DOHH2 (cell line): Measurements from ENCODE around the gene WDR33.

Experiments
- H3F3A ChIP-seq: fragments of 200-600 bp; sonication (generic), shearing (Covaris generic); 2 replicates; pipeline ENCODE4 v1.6.0; 2016; ENCODE audit warnings: antibody characterized with exemption, mild to moderate bottlenecking; ENCODE audit not compliant: control insufficient read depth, insufficient read depth
- H3K27ac ChIP-seq: fragments of 200-600 bp; sonication (generic); 2 replicates; pipeline ENCODE4 v1.5.1; 2014; ENCODE audit warnings: low read depth, mild to moderate bottlenecking, low read length, moderate library complexity
- H3K27me3 ChIP-seq: fragments of 200-600 bp; sonication (generic); 2 replicates; pipeline ENCODE4 v1.6.1; 2014; ENCODE audit warnings: mild to moderate bottlenecking, low read length, mixed read lengths; ENCODE audit not compliant: control insufficient read depth
- H3K36me3 ChIP-seq: fragments of 200-600 bp; sonication (generic); 2 replicates; pipeline ENCODE4 v1.6.1; 2014; ENCODE audit warnings: mild to moderate bottlenecking, low read length, moderate library complexity, mixed read lengths; ENCODE audit not compliant: control insufficient read depth
- H3K4me1 ChIP-seq: fragments of 200-600 bp; sonication (generic); 2 replicates; pipeline ENCODE4 v1.6.1; 2014; ENCODE audit warnings: mild to moderate bottlenecking, low read length, mixed read lengths; ENCODE audit not compliant: control insufficient read depth
- H3K4me2 ChIP-seq: fragments of 200-600 bp; sonication (generic); 2 replicates; pipeline ENCODE4 v1.6.0; 2014; ENCODE audit warnings: mild to moderate bottlenecking, low read length, moderate library complexity
- H3K4me3 ChIP-seq: fragments of 200-600 bp; sonication (generic); 2 replicates; pipeline ENCODE4 v1.5.1; 2014; ENCODE audit warnings: mild to moderate bottlenecking, low read length, mixed read lengths
- H3K79me2 ChIP-seq: fragments of 200-600 bp; sonication (generic); 2 replicates; pipeline ENCODE4 v1.6.1; 2014; ENCODE audit warnings: mild to moderate bottlenecking, low read length, mixed read lengths; ENCODE audit not compliant: control insufficient read depth
- H3K9me2 ChIP-seq: fragments of 200-600 bp; sonication (generic); replicated peaks from 2 replicates; pipeline ENCODE4 v1.6.1; 2014; ENCODE audit warnings: mild to moderate bottlenecking, low read length, mixed read lengths; ENCODE audit not compliant: control insufficient read depth
- H3K9me3 ChIP-seq: fragments of 200-600 bp; sonication (generic); 2 replicates; pipeline ENCODE4 v1.6.1; 2014; ENCODE audit warnings: antibody characterized with exemption, low read length, mixed read lengths; ENCODE audit not compliant: control insufficient read depth, insufficient read depth
- H4K20me1 ChIP-seq: fragments of 200-600 bp; sonication (generic); 2 replicates; pipeline ENCODE4 v1.6.0; 2014; ENCODE audit warnings: low read depth, mild to moderate bottlenecking, antibody characterized with exemption, low read length, moderate library complexity; ENCODE audit not compliant: control insufficient read depth, insufficient read depth
- EZH2phosphoT487 ChIP-seq: fragments of 200-600 bp; sonication (generic); IDR thresholded peaks from 2 replicates; pipeline ENCODE4 v1.6.1; 2017; ENCODE audit warnings: borderline replicate concordance, mild to moderate bottlenecking, antibody characterized with exemption, low read length, moderate library complexity, mixed read lengths
- TF ChIP-seq, protein P1 (sequence below): fragments of 200-600 bp; sonication (generic); IDR thresholded peaks from one replicate; pipeline ENCODE4 v1.5.1; 2014; ENCODE audit warnings: antibody characterized with exemption, mild to moderate bottlenecking, low read depth, low read length; ENCODE audit not compliant: poor library complexity, severe bottlenecking

The WDR33 gene

DNA sequence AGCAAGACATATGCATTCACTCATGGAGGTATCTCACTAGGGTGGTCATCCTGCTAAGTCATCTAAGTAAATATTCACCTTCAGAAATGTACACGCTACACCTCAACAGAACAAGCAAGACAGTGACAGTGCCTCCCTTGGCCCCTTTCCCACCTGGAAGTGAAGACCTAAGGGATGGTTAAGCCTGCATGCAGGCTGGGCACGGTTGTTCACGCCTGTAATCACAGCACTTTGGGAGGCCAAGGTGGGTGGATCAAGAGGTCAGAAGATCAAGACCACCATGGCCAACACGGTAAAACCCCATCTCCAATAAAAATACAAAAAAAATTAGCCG is 140.0 kb downstream of the WDR33 start:
- no peaks in the 10 kb centered on the region for H3F3A ChIP-seq

DNA sequence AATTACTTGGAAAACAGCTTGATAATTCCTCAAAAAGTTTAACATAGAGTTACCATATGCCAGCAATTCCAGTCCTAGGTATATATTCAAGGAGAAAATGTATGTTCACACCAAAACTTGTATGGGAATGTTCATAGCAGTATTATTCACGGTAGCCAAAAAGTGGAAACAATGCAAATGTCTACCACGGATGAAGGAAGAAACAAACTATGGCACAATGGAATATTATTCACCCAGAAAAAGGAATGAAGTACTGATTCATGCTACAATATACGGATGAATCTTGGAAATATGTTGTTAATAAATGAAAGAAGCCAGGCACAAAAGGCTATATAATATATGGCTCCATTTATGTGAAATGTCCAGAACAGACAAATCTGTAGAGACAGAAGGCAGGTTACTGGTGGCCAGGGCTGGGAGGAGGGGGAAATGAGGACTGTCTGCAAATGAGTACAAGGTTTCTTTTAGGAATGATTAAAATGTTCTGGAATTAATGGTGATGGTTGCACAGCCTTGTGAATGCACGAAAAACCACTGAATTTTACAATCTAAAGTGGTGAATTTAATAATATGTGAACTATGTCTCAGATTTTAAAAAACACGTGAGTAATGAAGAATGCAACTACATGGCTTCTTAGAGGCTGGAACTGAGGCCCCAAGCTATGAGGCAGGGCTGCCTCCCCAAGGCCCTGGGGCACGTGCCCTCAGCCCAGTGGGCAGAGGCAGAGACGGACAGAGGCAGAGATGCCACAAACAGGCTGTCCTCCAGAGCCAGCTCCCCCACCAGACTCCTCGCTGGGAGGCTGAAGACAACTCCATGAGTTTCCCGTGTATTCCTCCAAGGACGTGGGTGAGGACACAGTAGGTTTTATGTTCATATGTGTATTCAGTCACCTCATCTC is 140.7 kb downstream of the WDR33 start:
- no peaks in the 10 kb centered on the region for H3K9me3 ChIP-seq
- H3F3A ChIP-seq = no peaks in the 10 kb centered on the region
- H3K4me1 ChIP-seq = no peaks in the 10 kb centered on the region
- TF ChIP-seq EZH2phosphoT487 = no peak
- TF ChIP-seq, protein P1, sequence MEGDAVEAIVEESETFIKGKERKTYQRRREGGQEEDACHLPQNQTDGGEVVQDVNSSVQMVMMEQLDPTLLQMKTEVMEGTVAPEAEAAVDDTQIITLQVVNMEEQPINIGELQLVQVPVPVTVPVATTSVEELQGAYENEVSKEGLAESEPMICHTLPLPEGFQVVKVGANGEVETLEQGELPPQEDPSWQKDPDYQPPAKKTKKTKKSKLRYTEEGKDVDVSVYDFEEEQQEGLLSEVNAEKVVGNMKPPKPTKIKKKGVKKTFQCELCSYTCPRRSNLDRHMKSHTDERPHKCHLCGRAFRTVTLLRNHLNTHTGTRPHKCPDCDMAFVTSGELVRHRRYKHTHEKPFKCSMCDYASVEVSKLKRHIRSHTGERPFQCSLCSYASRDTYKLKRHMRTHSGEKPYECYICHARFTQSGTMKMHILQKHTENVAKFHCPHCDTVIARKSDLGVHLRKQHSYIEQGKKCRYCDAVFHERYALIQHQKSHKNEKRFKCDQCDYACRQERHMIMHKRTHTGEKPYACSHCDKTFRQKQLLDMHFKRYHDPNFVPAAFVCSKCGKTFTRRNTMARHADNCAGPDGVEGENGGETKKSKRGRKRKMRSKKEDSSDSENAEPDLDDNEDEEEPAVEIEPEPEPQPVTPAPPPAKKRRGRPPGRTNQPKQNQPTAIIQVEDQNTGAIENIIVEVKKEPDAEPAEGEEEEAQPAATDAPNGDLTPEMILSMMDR = no peak
- no peak overlapping the region for H3K4me2 ChIP-seq
- H3K27me3 ChIP-seq = peaks cover 44% of the 10 kb centered on the region
- no peaks in the 10 kb centered on the region for H3K79me2 ChIP-seq
- H3K27ac ChIP-seq = no peak overlapping the region
- no peaks in the 10 kb centered on the region for H4K20me1 ChIP-seq
- H3K36me3 ChIP-seq = no peaks in the 10 kb centered on the region
- no peak overlapping the region for H3K4me3 ChIP-seq
- H3K9me2 ChIP-seq = no peaks in the 10 kb centered on the region

More for the DNA sequence above, 140.0 kb downstream of the WDR33 start:
- no peak overlapping the region for H3K4me3 ChIP-seq
- no peaks in the 10 kb centered on the region for H4K20me1 ChIP-seq
- no peaks in the 10 kb centered on the region for H3K9me2 ChIP-seq
- H3K27ac ChIP-seq = no peak overlapping the region
- TF ChIP-seq EZH2phosphoT487 = no peak
- TF ChIP-seq, protein P1 = no peak
- no peaks in the 10 kb centered on the region for H3K36me3 ChIP-seq
- no peaks in the 10 kb centered on the region for H3K79me2 ChIP-seq
- no peaks in the 10 kb centered on the region for H3K9me3 ChIP-seq
- no peak overlapping the region for H3K4me2 ChIP-seq
- no peaks in the 10 kb centered on the region for H3K4me1 ChIP-seq
- H3K27me3 ChIP-seq = peaks cover 45% of the 10 kb centered on the region

DNA sequence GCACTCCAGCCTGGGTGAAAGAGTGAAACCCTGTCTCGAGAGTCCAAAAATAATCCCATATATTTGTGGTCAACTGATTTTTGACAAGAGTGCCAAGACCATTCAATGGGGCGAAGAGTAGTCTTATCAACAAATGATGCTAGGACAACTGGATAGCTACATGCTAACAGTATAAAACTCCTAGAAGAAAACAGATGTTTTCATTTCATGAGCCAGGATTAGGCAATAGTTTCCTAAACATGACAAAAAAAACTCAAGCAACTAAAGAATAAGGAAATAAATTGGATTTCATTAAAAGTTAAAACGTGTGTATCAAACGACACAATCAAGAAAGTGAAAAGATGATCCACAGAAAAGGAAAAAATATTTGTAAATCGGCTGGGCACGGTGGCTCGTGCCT is 141.9 kb downstream of the WDR33 start:
- Histone ChIP-seq H3K4me2 (no peak overlapping the region), H3K9me3 (no peaks in the 10 kb centered on the region), H3K79me2 (no peaks in the 10 kb centered on the region), H3K36me3 (no peaks in the 10 kb centered on the region), H3K9me2 (no peaks in the 10 kb centered on the region), H3F3A (no peaks in the 10 kb centered on the region), H3K27ac (no peak overlapping the region), H3K4me1 (no peaks in the 10 kb centered on the region), H4K20me1 (no peaks in the 10 kb centered on the region), H3K4me3 (no peak overlapping the region), H3K27me3 (peaks cover 40% of the 10 kb centered on the region)
- TF ChIP-seq, protein P1 = no peak
- no peak for TF ChIP-seq EZH2phosphoT487
